Esophagus muscularis mucosa (tissue), 4 donors: ENCODE measurements around the gene CCDC186. TPM values are rescaled to one million over a fixed set of nuclear protein-coding genes. Genes with fewer than 3 reads are reported as not detected.
"Not testable (repeated sequence)": the region's sequence is repeated elsewhere in the genome, so short reads cannot be mapped to it uniquely, and the experiment has no call there.

Source experiments
- DNase-seq: peaks from one replicate; pipeline ENCODE4 v3.0.0-alpha.2; 2017; ENCODE audit errors: extremely low spot score
- H3K27ac ChIP-seq, 4 donors: fragments of 200-600 bp; sonication (generic); replicated peaks in 1 of 4; 1 replicate in 3 of 4; 2 replicates in 1 of 4; pipeline ENCODE4 v1.5.1; 2016 to 2019; ENCODE audit warnings: mild to moderate bottlenecking in 1 of 4
- H3K27me3 ChIP-seq, 4 donors: fragments of 200-600 bp; sonication (generic); one replicate each; pipeline versions ENCODE4 v1.5.1 to v1.6.0; 2016 to 2019
- H3K36me3 ChIP-seq, 4 donors: fragments of 200-600 bp; sonication (generic); one replicate each; pipeline ENCODE4 v1.5.1; 2016 to 2019
- H3K4me1 ChIP-seq, 4 donors: fragments of 200-600 bp; sonication (generic); one replicate each; pipeline ENCODE4 v1.5.1; 2016 to 2019
- H3K4me3 ChIP-seq, 4 donors: fragments of 200-600 bp; sonication (generic); 1 replicate in 2 of 4; 2 replicates in 2 of 4; pipeline ENCODE4 v1.5.1; 2016 to 2019; ENCODE audit warnings: mild to moderate bottlenecking in 4 of 4, moderate library complexity in 1 of 4
- H3K9me3 ChIP-seq, 4 donors: fragments of 200-600 bp; sonication (generic); 1 replicate in 3 of 4; 2 replicates in 1 of 4; pipeline ENCODE4 v1.5.1; 2016 to 2019
- CTCF ChIP-seq, 3 experiments: fragments of 200-600 bp in 2 of 3; fragments of 450-650 bp in 1 of 3; sonication (generic) in 2 of 3; IDR thresholded peaks; one replicate each; pipeline ENCODE4 v1.5.1; 2017 to 2019; ENCODE audit warnings: antibody characterized with exemption in 3 of 3, mild to moderate bottlenecking in 2 of 3, moderate library complexity in 1 of 3
- EP300 ChIP-seq: sonication (generic); formaldehyde crosslinking; IDR thresholded peaks from one replicate; pipeline ENCODE4 v1.6.1; 2017; ENCODE audit warnings: antibody characterized with exemption
- POLR2A ChIP-seq: fragments of 450-650 bp; IDR thresholded peaks from one replicate; pipeline ENCODE4 v1.6.1; 2017; ENCODE audit warnings: antibody characterized with exemption, moderate library complexity, mild to moderate bottlenecking, low read depth
- POLR2AphosphoS5 ChIP-seq, 2 donors: sonication (generic); formaldehyde crosslinking; IDR thresholded peaks; one replicate each; pipeline ENCODE4 v1.6.1; 2017; ENCODE audit warnings: antibody characterized with exemption in 2 of 2
- WGBS: methylation state at CpG from one replicate; pipeline ENCODE4 v1.1.5; 2018; 5-methylcytosine and 5-hydroxymethylcytosine counted together
- intact Hi-C: fragments of 100-400 bp; cut with DNase I; formaldehyde crosslinking; loops from one replicate; pipeline ENCODE4 v1.15.1; 2023
- total RNA-seq, 4 donors: library from RNA; depleted of rRNA; stranded (reverse); fragments of >200 nt; gene quantifications; one replicate each; pipeline versions ENCODE4 v1.1.0 to v1.2.1, GENCODE V29; 2016

The CCDC186 gene
- total RNA-seq, 4 donors from 2014 or later, result 13.8 to 25.7 (median 20.9) TPM

GRCh38 chr10:114142018-114142417, 32.0 kb downstream of the CCDC186 start:
- Histone ChIP-seq H3K4me3 (no peak overlapping the region), H3K36me3 (peaks cover 0 to 61% (median 30%) of the 10 kb centered on the region in 4 donors), H3K27ac (no peak overlapping the region), H3K4me1 (no peaks in the 10 kb centered on the region), H3K9me3 (no peaks in the 10 kb centered on the region), H3K27me3 (no peaks in the 10 kb centered on the region)
- 79% methylated on average over 3 of the region's 3 CpGs for WGBS
- intact Hi-C loops, result no loop called here
- TF ChIP-seq EP300 (no peak), POLR2AphosphoS5 (IDR thresholded peaks at IDR 0.05) (no peak), POLR2A (no peak), CTCF (IDR thresholded peaks at IDR 0.05) (no peak)
- no peak for DNase-seq

GRCh38 chr10:114140827-114141226, 33.2 kb downstream of the CCDC186 start:
- intact Hi-C loops, H3K4me3 ChIP-seq, H3K27ac ChIP-seq, H3K27me3 ChIP-seq, DNase-seq, H3K4me1 ChIP-seq, H3K9me3 ChIP-seq: not testable (repeated sequence)
- WGBS, result 93% methylated on average over 2 of the region's 2 CpGs
- H3K36me3 ChIP-seq, result peaks cover 12 to 67% (median 39%) of the 10 kb centered on the region in 4 donors

GRCh38 chr10:114140036-114140435, 34.0 kb downstream of the CCDC186 start:
- 86% methylated on average over 1 of the region's 1 CpG for WGBS
- no peaks in the 10 kb centered on the region for H3K9me3 ChIP-seq
- intact Hi-C loops, result no loop called here
- H3K4me3 ChIP-seq, result no peak overlapping the region
- H3K27ac ChIP-seq, result no peak overlapping the region
- DNase-seq, result no peak
- TF ChIP-seq POLR2A (no peak), CTCF (IDR thresholded peaks at IDR 0.05) (no peak), EP300 (no peak), POLR2AphosphoS5 (IDR thresholded peaks at IDR 0.05) (no peak)
- H3K36me3 ChIP-seq, result peaks cover 14 to 70% (median 43%) of the 10 kb centered on the region in 4 donors
- H3K27me3 ChIP-seq, result no peaks in the 10 kb centered on the region
- no peaks in the 10 kb centered on the region for H3K4me1 ChIP-seq

GRCh38 chr10:114138581-114138980, 35.4 kb downstream of the CCDC186 start:
- Histone ChIP-seq H3K4me1 (no peaks in the 10 kb centered on the region), H3K9me3 (no peaks in the 10 kb centered on the region), H3K27me3 (no peaks in the 10 kb centered on the region), H3K27ac (no peak overlapping the region), H3K4me3 (no peak overlapping the region), H3K36me3 (peaks cover 23 to 73% (median 50%) of the 10 kb centered on the region in 4 donors)
- TF ChIP-seq POLR2A (no peak), EP300 (no peak), CTCF (IDR thresholded peaks at IDR 0.05) (no peak), POLR2AphosphoS5 (IDR thresholded peaks at IDR 0.05) (no peak)
- 95% methylated on average over 3 of the region's 3 CpGs for WGBS
- no peak for DNase-seq
- intact Hi-C loops, result no loop called here

GRCh38 chr10:114135476-114135875, 38.5 kb downstream of the CCDC186 start:
- Histone ChIP-seq H3K4me1 (peaks cover 0 to 10% (median 8%) of the 10 kb centered on the region in 4 donors), H3K27me3 (no peaks in the 10 kb centered on the region), H3K4me3 (no peak overlapping the region), H3K27ac (no peak overlapping the region), H3K9me3 (no peaks in the 10 kb centered on the region), H3K36me3 (peaks cover 24 to 74% (median 52%) of the 10 kb centered on the region in 4 donors)
- DNase-seq, result no peak
- TF ChIP-seq POLR2A (no peak), EP300 (no peak), CTCF (IDR thresholded peaks at IDR 0.05) (no peak), POLR2AphosphoS5 (IDR thresholded peaks at IDR 0.05) (no peak)
- intact Hi-C loops, result no loop called here
- 88% methylated on average over 2 of the region's 2 CpGs for WGBS
